B cell (primary cell): ENCODE results near the gene THSD4. TPM values are rescaled to one million over a fixed set of nuclear protein-coding genes. Genes with fewer than 3 reads are reported as not detected.

Source experiments
- ATAC-seq: fragments of 200-7000 bp; cut with Tn5 transposase; one replicate; pipeline ENCODE4 v1.10.0; 2021; ENCODE audit warnings: low read depth, mild to moderate bottlenecking, moderate number of reproducible peaks, moderate library complexity
- CTCF ChIA-PET: fragments of 350-600 bp; sonication (Branson Sonifier 250); formaldehyde crosslinking; loops from one replicate; lab custom pipeline; 2021; ENCODE audit warnings: antibody characterized with exemption, inconsistent platforms; lab: Charles Lee
- POLR2A ChIA-PET: fragments of 350-600 bp; sonication (Branson Sonifier 250); formaldehyde crosslinking; loops from one replicate; lab custom pipeline; 2021; ENCODE audit warnings: antibody characterized with exemption; lab: Charles Lee
- DNase-seq: peaks from one replicate; pipeline ENCODE4 v3.0.0; 2013
- H2AFZ ChIP-seq: 2 replicates; pipeline ENCODE4 v1.6.1; 2012; ENCODE audit warnings: mild to moderate bottlenecking, low read depth, low read length; ENCODE audit not compliant: insufficient read depth, poor library complexity, severe bottlenecking
- H3K27ac ChIP-seq, 2 donors: 1 replicate in 1 of 2; 2 replicates in 1 of 2; pipeline ENCODE4 v1.5.1; 2012 to 2013; ENCODE audit warnings: low read length in 2 of 2, mild to moderate bottlenecking in 2 of 2, moderate library complexity in 1 of 2
- H3K27me3 ChIP-seq, 4 experiments: fragments of 200-600 bp in 1 of 4; sonication (generic) in 1 of 4; replicated peaks in 1 of 4; 1 replicate in 2 of 4; 2 replicates in 2 of 4; pipeline versions ENCODE4 v1.6.1 to v1.7.0; 2013 to 2016; ENCODE audit warnings: low read length in 3 of 4, mild to moderate bottlenecking in 2 of 4, mixed read lengths in 1 of 4, moderate library complexity in 1 of 4; ENCODE audit not compliant: insufficient read depth in 4 of 4, control insufficient read depth in 3 of 4; ENCODE audit errors: control extremely low read depth in 1 of 4
- H3K36me3 ChIP-seq, 2 experiments: replicated peaks in 1 of 2; 1 replicate in 1 of 2; 2 replicates in 1 of 2; pipeline versions ENCODE4 v1.6.1 to v1.7.1; 2013; ENCODE audit warnings: low read length in 1 of 2; ENCODE audit not compliant: insufficient read depth in 2 of 2, control insufficient read depth in 1 of 2; ENCODE audit errors: control extremely low read depth in 1 of 2, extremely low read depth in 1 of 2
- H3K4me1 ChIP-seq, 2 donors: fragments of 200-600 bp in 1 of 2; sonication (generic) in 1 of 2; 1 replicate in 1 of 2; 2 replicates in 1 of 2; pipeline versions ENCODE4 v1.5.1 to v1.6.1; 2013 to 2017; ENCODE audit warnings: low read length in 2 of 2; ENCODE audit not compliant: control insufficient read depth in 2 of 2, insufficient read depth in 2 of 2
- H3K4me2 ChIP-seq: replicated peaks from 2 replicates; pipeline ENCODE3; 2012; ENCODE audit warnings: mild to moderate bottlenecking, low read depth, low read length; ENCODE audit not compliant: poor library complexity, severe bottlenecking
- H3K4me3 ChIP-seq, 5 experiments: fragments of 200-600 bp in 1 of 5; sonication (generic) in 1 of 5; 1 replicate in 3 of 5; 2 replicates in 2 of 5; pipeline versions ENCODE4 v1.5.1 to v1.7.0; 2011 to 2016; ENCODE audit warnings: low read length in 4 of 5, mild to moderate bottlenecking in 4 of 5, low read depth in 2 of 5, control low read depth in 1 of 5, moderate library complexity in 1 of 5; ENCODE audit not compliant: insufficient read depth in 1 of 5; ENCODE audit errors: control extremely low read depth in 1 of 5, extremely low read depth in 1 of 5
- H3K79me2 ChIP-seq: fragments of 200-600 bp; sonication (generic); one replicate; pipeline ENCODE4 v1.6.0; 2016; ENCODE audit warnings: low read length; ENCODE audit not compliant: control insufficient read depth, insufficient read depth
- H3K9ac ChIP-seq: fragments of 200-600 bp; sonication (generic); 2 replicates; pipeline ENCODE4 v1.6.1; 2017; ENCODE audit warnings: mild to moderate bottlenecking, low read length, moderate library complexity
- H3K9me3 ChIP-seq, 3 donors: one replicate each; pipeline versions ENCODE4 v1.6.1 to v1.7.1; 2013; ENCODE audit warnings: low read length in 2 of 3; ENCODE audit not compliant: control insufficient read depth in 2 of 3, insufficient read depth in 1 of 3; ENCODE audit errors: control extremely low read depth in 1 of 3
- H4K20me1 ChIP-seq: 2 replicates; pipeline ENCODE4 v1.6.0; 2012; ENCODE audit warnings: mild to moderate bottlenecking, low read length; ENCODE audit not compliant: insufficient read depth, control insufficient read depth, poor library complexity, severe bottlenecking
- H3K27ac Mint-ChIP-seq: one replicate; pipeline ENCODE4 v1.8.0; 2021; ENCODE audit warnings: mixed read lengths
- H3K27me3 Mint-ChIP-seq: one replicate; pipeline ENCODE4 v1.8.0; 2021; ENCODE audit warnings: mixed read lengths
- H3K4me1 Mint-ChIP-seq: one replicate; pipeline ENCODE4 v1.8.0; 2021; ENCODE audit warnings: mixed read lengths
- H3K4me3 Mint-ChIP-seq: one replicate; pipeline ENCODE4 v1.8.0; 2021; ENCODE audit warnings: mixed read lengths
- H3K9me3 Mint-ChIP-seq: one replicate; pipeline ENCODE4 v1.8.0; 2022; ENCODE audit warnings: mixed read lengths; ENCODE audit not compliant: insufficient read depth
- CTCF ChIP-seq: fragments of 200-600 bp; IDR thresholded peaks from one replicate; pipeline ENCODE4 v1.8.0; 2022; ENCODE audit warnings: antibody characterized with exemption, mild to moderate bottlenecking
- EZH2 ChIP-seq: IDR thresholded peaks from 2 replicates; pipeline ENCODE4 v1.6.1; 2012; ENCODE audit warnings: borderline replicate concordance, low read depth, mild to moderate bottlenecking, moderate library complexity, low read length; ENCODE audit not compliant: insufficient read depth, poor library complexity, severe bottlenecking
- WGBS: methylation state at CpG from one replicate; pipeline ENCODE4 v1.1.5; 2013; ENCODE audit warnings: missing lambda C conversion rate; ENCODE audit not compliant: insufficient coverage; 5-methylcytosine and 5-hydroxymethylcytosine counted together
- intact Hi-C: fragments of 100-400 bp; cut with micrococcal nuclease; formaldehyde crosslinking; loops from one replicate; pipeline ENCODE4 v1.10.0; 2022
- polyA plus RNA-seq: library from polyadenylated mRNA; depleted of rRNA; stranded (reverse); fragments of >200 nt; gene quantifications from 2 replicates; pipeline ENCODE4 v1.2.3, GENCODE V29; 2012
- total RNA-seq, 2 donors: library from RNA; stranded (reverse); fragments of 120-200 nt in 1 of 2; gene quantifications; 1 replicate in 1 of 2; 2 replicates in 1 of 2; pipeline versions ENCODE4 v1.2.3 to v1.2.4, GENCODE V29; 2013 to 2022

Gene THSD4
- total and polyA plus RNA-seq, 2 donors (not counting 1 experiment from before 2014, with no cell fraction given) = not detected

GRCh38 chr15:71790081-71790480 lies 674.8 kb downstream of the THSD4 start:
- no peaks in the 10 kb centered on the region for H3K9me3 Mint-ChIP-seq
- no peaks in the 10 kb centered on the region for H3K4me1 Mint-ChIP-seq
- Histone ChIP-seq H4K20me1 (no peaks in the 10 kb centered on the region), H3K4me2 (no peak overlapping the region), H3K27ac (no peak overlapping the region), H3K4me1 (no peaks in the 10 kb centered on the region), H3K27me3 (no peaks in the 10 kb centered on the region), H3K79me2 (no peaks in the 10 kb centered on the region), H3K4me3 (no peak overlapping the region), H2AFZ (no peak overlapping the region), H3K9ac (no peak overlapping the region), H3K36me3 (no peaks in the 10 kb centered on the region), H3K9me3 (no peaks in the 10 kb centered on the region)
- DNase-seq (no peak), ATAC-seq (no peak)
- 96% methylated on average over 8 of the region's 10 CpGs for WGBS
- intact Hi-C loops = no loop called here
- no peak for TF ChIP-seq CTCF
- TF ChIP-seq EZH2 = no peak
- ChIA-PET POLR2A (no interaction called here), CTCF (interaction anchor here (1.4 kb wide), 1 partner anchor 8 kb away, joined by 3 read pairs; no protein-coding TSS in a partner anchor)
- no peak overlapping the region for H3K4me3 Mint-ChIP-seq
- no peak overlapping the region for H3K27ac Mint-ChIP-seq
- H3K27me3 Mint-ChIP-seq = peaks cover 10% of the 10 kb centered on the region

- no peaks in the 10 kb centered on the region for H4K20me1 ChIP-seq
- no peak overlapping the region for H3K9ac ChIP-seq
- H3K4me2 ChIP-seq = no peak overlapping the region
- ChIA-PET CTCF (no interaction called here), POLR2A (interaction anchor here (0.7 kb wide), 1 partner anchor 1418 kb away, joined by 3 read pairs; no protein-coding TSS in a partner anchor)
- Mint-ChIP-seq H3K27ac (no peak overlapping the region), H3K4me3 (no peak overlapping the region), H3K9me3 (no peaks in the 10 kb centered on the region), H3K4me1 (no peaks in the 10 kb centered on the region), H3K27me3 (peaks cover 7% of the 10 kb centered on the region)
- no peaks in the 10 kb centered on the region for H3K9me3 ChIP-seq
- TF ChIP-seq EZH2 = no peak
- TF ChIP-seq CTCF = no peak
- H2AFZ ChIP-seq = no peak overlapping the region
- no peak for ATAC-seq
- intact Hi-C loops = no loop called here
- H3K36me3 ChIP-seq = no peaks in the 10 kb centered on the region
- H3K4me1 ChIP-seq = no peaks in the 10 kb centered on the region
- H3K27me3 ChIP-seq = no peaks in the 10 kb centered on the region
- H3K79me2 ChIP-seq = no peaks in the 10 kb centered on the region
- H3K4me3 ChIP-seq = no peak overlapping the region
- DNase-seq = no peak
- 100% methylated on average over 6 of the region's 7 CpGs for WGBS
- H3K27ac ChIP-seq = no peak overlapping the region
Observed at GRCh38 chr15:71791975-71792374, 676.7 kb downstream of the THSD4 start.
